ENCODE measurements around the gene TIMM50.
A peak's percentile ranks its signal among the peaks of the same experiment; 100 is the strongest.
"Not testable (repeated sequence)": the region's sequence is repeated elsewhere in the genome, so short reads cannot be mapped to it uniquely, and the experiment has no call there.

The TIMM50 gene

DNA sequence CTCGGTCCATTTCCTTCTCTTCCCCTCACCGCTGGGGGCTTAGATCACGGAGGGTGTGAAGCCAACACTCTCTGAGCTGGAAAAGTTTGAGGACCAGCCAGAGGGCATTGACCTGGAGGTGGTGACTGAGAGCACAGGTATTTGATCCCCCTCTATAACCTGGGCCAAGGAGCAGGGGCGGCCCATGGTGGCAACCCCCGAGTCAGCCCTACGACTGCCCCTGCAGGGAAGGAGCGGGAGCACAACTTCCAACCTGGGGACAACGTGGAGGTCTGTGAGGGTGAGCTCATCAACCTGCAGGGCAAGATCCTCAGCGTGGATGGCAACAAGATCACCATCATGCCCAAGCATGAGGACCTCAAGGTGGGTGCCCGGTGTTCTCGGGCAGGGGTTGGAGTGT is 11.6 kb upstream of the TIMM50 start:
- no peak for DNase-seq

DNA sequence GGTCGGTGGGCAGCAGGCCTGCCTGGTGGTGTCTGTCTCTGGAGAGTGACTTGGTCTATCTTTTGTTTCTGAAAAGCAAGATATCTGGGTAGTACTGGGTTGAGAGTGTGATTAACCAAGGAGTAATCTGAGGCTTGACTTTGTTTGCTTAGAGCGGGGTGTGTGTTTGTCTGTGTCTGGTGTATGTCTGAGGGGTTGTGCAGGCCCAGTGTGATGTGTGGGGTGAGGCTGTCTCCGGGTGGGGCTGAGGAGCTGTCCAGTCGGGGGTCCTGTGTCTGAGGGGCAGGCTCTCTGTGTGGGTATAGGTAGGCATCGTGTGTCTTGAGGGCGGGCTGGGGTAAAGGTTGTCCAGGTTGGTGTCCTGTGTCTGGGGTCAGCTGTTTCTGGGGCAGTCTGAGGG is 11.1 kb upstream of the TIMM50 start:
- no peak for DNase-seq

DNA sequence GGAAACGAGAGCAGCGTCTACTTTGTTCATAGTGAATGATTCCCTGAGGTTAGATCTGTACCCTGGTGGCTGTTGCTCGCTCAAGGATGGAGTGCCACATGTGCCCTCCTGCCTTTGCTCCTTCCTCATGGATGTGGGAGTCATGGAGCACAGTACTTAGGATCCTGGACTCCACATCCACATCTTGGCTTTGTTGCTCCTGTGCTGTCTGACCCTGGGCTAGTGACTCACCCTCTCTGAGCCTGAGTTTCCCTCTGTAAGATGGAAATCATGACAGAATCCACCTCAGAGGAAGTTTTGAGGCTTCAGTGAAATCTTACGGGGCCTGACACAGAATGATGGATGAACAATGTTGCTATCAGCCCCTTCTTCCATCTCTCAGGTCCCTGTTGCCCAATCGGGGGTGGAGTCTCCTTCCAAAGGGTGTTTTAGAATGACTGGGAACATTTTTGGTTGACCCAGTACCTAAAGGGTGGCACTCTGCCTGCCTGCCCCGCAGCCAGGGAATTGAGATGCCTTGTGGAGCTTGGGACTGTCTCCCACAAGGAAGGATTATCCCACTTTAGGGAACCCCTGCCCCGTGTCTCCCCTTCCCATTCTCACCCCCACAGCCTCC is 9.8 kb upstream of the TIMM50 start:
- no peak for DNase-seq

DNA sequence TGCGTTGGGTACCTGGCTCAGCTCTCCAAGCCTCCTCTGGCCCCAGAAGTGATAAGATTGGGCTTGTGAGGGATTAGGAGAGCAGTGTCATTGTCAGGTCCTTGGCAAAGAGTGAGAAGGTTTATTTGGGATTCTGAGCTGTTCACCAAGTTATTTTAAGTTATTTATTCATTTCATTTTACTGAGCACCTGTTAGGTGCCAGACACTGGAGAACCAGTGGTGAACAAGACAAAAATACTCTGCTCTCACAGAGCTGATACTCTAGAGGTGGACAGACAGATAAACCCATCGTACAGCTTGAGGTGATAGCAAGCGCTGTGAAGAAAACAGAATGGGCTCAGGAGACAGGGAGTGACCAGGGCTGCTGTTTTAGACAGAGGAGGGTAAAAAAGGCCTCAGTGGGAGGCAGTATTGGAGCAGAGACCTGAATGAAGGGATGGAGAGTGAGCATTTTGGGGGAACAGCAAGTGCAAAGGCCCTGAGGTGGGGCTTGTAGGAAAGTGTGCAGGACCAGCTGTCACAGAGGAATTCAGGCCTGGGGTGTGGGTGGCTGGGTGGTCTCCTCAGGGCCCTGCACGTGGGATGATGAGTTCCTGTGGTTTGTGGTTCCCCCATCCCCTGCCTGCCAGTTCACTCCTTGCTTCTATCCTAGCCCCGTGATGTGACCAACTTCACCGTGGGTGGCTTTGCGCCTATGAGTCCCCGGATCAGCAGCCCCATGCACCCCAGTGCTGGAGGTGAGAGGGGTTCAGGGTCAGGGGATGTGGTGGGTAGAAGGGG is 8.7 kb upstream of the TIMM50 start:
- no peak for DNase-seq

DNA sequence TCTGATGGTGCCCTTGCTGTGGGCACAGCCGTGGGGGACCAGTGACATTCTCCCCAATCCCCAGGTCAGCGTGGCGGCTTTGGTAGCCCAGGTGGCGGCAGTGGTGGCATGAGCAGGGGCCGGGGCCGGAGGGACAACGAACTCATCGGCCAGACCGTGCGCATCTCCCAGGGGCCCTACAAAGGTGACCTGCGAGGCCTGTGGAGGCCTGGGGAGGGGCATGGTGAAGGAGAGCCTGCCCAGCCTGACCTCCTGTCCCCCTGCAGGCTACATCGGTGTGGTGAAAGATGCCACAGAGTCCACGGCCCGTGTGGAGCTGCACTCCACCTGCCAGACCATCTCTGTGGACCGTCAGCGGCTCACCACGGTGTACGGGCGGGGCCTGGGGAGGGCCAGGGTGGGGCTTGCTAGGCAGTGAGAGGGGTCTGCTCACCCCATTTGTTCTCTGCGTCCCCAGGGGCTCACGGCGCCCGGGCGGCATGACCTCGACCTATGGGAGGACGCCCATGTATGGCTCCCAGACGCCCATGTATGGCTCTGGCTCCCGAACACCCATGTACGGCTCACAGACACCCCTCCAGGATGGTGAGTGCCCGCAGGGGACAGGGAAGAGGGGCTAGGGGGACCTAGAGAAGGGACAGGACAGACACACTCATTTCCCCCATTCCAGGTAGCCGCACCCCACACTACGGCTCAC is 7.7 kb upstream of the TIMM50 start:
- no peak for DNase-seq

DNA sequence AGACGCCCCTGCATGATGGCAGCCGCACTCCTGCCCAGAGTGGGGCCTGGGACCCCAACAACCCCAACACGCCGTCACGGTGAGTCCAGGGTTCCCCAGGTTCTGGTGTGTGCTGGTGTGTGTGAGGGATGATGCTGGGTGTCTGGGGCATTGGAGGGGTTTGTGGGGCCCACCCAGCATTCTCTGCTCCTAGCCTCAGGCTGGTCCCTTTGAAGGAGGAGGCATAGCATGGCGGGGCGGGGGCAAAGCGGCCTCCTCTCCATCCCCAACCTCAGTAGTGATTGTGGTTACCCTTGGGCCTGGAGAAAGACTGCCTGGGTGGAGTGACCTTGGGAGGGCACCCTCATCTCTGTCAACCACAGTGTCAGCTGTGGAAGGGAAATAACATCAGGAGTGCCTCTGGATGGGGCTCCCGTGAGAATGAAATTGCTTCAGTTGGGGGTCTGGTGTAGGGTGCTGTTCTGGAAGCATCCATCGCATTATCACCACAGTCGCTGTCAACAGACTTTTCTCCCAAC is 7.1 kb upstream of the TIMM50 start:
- DNase-seq: no peak

DNA sequence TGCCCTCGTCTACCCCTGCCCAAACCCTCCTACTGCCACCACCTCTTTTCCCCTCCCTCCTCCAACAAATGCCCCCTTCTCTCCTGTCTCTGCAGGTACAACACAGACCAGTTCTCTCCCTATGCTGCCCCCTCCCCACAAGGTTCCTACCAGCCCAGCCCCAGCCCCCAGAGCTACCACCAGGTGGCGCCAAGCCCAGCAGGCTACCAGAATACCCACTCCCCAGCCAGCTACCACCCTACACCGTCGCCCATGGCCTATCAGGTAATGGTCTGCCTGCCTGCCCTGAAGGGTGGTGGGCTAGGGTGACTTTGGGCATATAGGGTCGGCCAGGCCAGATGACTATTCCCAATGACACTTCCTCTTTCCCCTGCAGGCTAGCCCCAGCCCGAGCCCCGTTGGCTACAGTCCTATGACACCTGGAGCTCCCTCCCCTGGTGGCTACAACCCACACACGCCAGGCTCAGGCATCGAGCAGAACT is 6.5 kb upstream of the TIMM50 start:
- peak in 34 of 56 donors; percentile 1 to 65 (median 12) for DNase-seq

DNA sequence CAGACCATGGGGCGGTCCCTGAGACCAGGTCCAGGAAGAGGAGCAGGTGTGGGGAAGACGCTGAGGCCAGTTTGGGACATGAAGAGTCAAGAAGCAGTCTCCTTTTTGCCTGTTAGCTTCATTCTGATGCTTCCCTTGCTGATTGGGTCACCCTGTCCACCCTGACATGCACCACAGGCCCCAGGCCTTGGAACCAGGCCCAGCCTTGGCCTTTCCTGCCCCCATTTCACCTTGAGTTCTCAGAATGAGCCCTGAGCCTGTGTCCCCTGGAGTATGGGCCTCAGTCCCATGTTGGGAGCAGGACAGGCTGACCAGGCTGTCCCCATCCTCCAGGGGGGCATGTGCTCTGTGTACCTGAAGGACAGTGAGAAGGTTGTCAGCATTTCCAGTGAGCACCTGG is 4.9 kb upstream of the TIMM50 start:
- DNase-seq: no peak

DNA sequence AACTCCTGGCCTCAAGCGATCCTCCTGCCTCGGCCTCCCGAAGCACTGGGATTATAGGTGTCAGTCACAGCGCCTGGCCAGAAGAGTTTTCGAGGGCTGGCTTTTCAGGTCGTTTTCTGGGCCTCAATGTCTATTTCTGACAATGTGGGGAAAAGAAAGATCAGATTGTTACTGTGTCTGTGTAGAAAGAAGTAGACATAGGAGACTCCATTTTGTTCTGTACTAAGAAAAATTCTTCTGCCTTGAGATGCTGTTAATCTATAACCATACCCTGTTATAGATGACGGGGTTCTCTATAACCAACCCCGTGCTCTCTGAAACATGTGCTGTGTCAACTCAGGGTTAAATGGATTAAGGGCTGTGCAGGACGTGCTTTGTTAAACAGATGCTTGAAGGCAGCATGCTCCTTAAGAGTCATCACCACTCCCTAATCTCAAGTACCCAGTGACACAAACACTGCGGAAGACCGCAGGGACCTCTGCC is 1.3 kb upstream of the TIMM50 start:
- DNase-seq: not testable (repeated sequence)

DNA sequence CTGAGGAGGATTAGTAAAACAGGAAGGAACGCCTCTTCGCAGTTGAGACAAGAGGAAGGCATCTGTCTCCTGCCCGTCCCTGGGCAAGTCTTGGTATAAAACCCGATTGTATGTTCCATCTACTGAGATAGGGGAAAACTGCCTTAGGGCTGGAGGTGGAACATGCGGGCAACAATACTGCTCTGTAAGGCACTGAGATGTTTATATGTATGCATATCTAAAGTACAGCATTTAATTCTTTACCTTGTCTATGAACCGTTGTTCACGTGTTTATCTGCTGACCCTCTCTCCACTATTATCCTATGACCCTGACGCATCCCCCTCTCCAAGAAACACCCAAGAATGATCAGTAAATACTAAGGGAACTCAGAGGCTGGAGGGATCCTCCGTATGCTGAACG is 722 bp upstream of the TIMM50 start:
- no peak for DNase-seq

DNA sequence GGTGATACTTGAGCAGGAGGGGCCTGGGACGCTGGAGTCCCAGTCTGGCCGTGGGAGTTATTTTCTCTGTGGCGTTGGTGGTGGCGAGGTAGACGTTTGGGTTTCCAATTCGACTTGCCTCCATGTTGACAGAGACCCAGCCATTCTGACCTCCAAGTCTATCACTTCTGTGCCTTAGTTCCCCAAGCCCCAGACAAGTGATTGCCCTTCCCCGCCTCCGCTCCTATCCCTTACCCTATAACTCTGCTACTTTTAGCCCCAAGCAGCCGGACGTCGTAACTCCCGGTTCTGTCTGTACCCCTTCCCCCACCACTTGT is 549 bp downstream of the TIMM50 start:
- DNase-seq: no peak

DNA sequence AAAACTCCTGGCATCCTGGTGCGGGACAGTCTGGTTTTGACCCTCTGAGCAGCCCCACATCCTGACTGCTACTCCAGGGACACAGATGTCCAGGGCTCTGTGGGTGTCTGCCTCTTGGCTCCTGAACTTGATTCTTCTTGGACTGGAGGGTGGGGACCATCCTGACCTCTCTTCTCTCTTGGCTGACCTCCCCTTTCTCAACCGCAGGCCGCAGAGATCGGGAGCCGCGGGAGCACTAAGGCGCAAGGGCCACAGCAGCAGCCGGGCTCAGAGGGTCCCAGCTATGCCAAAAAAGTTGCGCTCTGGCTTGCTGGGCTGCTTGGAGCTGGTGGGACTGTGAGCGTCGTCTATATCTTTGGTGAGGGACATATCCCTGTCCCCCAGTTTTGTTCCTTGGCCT is 1.0 kb downstream of the TIMM50 start:
- no peak for DNase-seq

DNA sequence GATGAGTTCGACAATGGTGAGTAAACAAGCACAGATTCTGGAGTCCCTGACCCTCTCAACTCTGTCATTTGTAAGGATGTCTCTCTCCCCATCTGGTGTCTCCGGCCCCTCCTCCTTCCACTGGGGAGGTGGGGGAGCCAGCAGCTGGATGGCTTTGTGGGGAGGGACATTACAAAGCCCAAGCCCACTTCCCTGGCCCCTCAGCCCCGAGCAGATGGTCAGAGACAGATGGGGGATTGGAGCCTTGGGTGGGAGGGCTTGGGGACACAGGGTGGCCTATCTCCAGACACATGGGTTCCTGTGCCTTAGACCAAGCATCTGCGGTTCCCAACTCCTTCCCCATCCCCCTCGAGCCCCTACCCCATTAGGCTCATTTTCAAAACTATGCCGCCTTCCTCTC is 2.5 kb downstream of the TIMM50 start:
- DNase-seq: no peak

DNA sequence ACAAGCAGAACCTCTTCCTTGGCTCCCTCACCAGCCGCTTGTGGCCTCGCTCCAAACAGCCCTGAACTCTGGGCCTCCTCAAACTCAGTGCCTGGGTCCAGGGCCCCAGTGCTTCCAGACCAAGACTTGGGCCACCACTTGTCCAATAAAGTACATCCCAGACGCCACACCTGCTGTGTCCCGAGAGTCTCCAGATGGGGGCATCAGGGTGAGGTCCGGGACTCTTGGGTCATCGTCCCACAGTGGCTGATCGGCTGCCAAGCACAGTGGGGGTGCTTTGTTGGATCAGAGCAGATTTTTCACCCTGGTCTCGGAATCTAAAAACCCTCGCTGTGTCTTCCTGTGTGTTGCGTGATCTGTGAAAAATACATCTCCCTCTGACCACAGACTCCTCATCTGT is 9.1 kb downstream of the TIMM50 start:
- DNase-seq: no peak

DNA sequence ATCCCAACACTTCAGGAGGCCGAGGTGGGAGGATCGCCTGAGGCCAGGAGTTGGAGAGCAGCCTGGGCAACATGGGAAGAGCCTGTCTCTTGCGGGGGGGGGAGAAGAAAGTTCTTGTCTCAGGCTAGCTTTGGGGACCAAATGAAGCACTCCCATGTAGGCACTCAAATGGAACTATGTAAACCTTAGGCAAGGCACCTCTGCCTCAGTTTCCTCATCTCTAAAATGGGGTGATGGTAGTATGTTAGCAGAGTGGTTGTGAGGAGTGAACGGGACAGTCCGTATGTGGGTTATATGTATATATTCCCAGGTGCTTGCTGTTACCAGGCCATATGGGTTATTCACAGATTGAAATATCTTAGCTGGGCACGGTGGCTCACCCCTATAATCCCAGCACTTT is 11.6 kb downstream of the TIMM50 start:
- DNase-seq: no peak

DNA sequence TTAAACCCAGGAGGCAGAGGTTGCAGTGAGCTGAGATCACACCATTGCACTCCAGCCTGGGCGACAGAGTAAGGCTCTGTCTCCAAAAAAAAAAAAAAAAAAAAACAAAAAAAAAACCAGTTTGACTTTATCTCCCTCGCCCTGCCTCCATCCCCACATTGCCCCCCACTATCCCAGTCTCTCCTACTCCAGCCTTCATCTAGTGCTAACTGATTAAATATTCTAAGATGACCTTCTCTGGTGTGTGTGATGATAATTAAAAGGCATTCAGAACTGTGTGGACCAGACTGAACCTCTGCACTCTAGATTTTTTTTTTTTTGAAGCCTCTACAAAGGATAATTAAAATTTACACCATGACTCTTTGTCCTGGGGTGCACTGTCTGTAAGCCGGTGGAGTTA is 12.2 kb downstream of the TIMM50 start:
- no peak for DNase-seq

DNA sequence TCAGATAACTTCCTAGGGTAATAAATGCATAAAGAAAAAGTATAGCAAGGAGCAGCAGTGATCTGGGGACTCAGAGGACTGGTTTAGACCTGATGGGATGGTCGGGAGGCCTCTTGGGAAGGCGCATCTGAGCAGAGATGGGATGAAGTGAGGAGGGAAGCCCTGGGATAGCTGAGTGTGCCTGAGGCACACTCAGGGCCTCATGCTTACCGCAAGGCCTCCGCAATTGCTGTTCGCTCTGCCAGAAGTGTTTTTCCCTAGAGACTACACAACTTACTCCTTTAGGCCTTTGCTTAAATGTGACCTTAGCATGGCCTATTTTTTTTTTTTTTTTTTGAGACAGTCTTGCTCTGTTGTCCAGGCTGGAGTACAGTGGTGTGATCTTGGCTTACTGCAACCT is 14.0 kb downstream of the TIMM50 start:
- no peak for DNase-seq

DNA sequence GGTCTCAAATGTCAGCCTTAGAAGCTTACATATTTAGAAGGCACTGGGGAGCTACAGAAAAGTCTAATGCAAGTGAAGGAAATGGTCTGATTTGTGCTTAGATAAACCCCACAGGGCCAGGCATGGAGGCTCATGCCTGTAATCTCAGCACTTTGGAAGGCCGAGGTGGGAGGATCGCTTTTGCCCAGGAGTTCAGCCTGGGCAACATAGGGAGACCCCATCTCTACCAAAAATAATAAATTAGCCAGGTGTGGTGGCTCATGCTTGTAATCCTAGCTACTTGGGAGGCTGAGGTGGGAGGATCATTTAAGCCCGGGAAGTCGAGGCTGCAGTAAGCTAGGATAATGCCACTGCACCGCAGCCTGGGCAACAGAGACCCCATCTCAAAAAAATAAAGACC is 15.4 kb downstream of the TIMM50 start:
- no peak for DNase-seq

DNA sequence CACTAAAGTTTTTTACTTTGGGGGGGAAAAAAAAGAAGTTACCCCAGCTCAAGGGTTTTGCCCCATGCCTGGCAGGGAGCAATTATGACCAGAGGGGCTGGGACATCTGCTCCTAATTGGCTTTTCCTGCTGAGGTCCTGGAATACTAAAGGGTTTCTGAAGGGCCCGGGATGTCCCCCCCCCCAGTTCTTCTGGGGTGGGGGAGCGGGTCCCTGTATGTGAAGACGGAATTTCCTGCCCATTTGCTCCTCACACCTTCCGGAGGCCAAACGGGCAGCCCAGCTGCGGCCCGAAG is 17.0 kb downstream of the TIMM50 start:
- peak in 1 of 56 donors; percentile 6 for DNase-seq

DNA sequence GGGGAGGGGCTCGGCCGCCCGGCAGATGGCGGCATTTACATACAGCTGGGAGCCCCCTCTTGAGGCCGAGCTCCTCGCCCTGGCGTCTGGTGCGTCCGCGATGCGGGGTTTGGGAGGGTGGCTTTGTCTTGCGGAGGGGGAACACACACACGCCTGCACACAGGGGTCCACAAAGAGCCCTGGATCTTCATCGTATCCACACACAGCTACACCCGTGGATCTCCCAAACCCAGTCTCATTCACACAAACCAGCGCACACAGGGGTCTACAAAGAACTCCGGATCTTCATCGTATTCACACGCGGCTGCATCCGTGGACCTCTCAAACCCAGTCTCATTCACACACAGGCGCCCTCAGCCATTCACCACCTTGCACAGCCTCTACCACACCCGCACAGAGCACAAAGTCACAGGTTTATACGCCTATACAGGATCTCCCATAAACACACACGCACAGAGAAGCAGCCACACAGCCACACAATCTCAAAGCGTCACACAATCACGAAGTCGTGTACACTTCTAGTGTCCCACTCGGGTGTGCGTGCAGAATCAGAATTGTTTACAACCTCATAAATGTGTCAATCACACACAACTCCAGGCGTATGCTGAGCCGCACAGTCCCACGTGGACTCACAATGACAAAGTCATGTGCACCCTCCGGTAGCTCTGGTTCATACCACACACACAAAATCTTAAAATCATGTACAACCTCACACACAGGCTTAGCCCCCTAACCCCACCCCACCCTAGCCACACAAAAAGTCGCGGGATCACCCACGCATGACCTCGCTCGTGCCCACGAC is 17.6 kb downstream of the TIMM50 start:
- peak in 31 of 56 donors; percentile 7 to 52 (median 20) for DNase-seq

DNA sequence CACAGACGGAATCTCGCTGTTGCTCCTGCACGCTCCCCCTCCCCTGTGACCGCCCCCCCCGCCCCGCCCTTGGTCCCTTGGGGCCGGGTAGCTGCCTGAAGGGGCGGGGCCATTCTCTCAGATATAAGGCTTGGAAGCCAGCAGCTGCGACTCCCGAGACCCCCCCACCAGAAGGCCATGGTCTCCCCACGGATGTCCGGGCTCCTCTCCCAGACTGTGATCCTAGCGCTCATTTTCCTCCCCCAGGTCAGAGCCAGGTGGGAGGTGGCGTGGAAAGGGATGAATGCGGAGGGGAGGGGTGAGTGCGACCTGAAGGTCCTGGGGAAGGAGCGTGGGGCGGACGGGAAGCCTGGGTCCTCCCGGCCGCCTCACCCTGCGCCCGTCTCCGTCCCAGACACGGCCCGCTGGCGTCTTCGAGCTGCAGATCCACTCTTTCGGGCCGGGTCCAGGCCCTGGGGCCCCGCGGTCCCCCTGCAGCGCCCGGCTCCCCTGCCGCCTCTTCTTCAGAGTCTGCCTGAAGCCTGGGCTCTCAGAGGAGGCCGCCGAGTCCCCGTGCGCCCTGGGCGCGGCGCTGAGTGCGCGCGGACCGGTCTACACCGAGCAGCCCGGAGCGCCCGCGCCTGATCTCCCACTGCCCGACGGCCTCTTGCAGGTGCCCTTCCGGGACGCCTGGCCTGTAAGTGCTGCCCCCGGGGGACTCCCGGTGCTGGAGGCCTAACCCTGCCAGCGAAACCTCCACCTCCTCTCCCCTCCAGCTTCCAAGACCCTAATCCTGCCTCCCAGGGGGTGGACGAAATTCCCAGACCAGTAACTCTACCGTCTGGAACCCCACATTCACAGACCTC is 18.4 kb downstream of the TIMM50 start, which contains the start of gene DLL3:
Gene DLL3 (plus strand): TSS at position 150 of the 845 bp plus-strand sequence. CDS start 28 bp downstream, at position 178.
- peak in 4 of 56 donors; percentile 3 to 43 (median 22) for DNase-seq
